ENCODE results near the gene STK17A. TPM values are rescaled to one million over a fixed set of nuclear protein-coding genes. Genes with fewer than 3 reads are reported as not detected.

The STK17A gene
- total RNA-seq, 4 donors from 2014 or later = 14.6 to 31.5 (median 27.3) TPM

DNA sequence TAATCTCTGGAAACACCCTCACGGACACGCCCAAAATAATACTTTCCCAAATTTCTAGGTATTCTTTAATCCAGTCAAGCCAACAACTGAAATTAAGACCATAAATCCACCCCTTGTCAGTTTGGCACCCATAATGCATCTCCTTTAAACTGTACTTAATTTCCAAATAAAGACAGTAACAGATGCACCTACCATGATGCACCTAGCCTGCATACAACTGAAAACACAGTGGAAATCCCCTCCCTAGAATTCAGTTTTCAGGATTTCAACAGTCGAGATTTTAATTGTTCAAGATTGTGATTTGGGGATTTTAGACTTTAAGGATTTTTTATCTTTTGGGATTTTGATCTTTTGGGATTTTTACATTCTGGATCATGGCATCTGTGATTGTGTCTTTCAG lies 17.1 kb downstream of the STK17A start:
- Histone ChIP-seq H3K4me1 (peaks cover 0 to 6% (median 3%) of the 10 kb centered on the region in 3 donors), H3K4me3 (no peak overlapping the region), H3K9me3 (no peaks in the 10 kb centered on the region), H3K27ac (no peak overlapping the region), H3K36me3 (peaks cover 0 to 33% of the 10 kb centered on the region in 2 donors), H3K27me3 (no peaks in the 10 kb centered on the region)
- 92 to 100% methylated on average over 2 to 3 of the region's 3 CpGs for WGBS, 2 donors (ENCODE audit: low coverage in 1 of 2)
- no peak for TF ChIP-seq EP300 (IDR thresholded peaks at IDR 0.05)
- TF ChIP-seq POLR2A (IDR thresholded peaks at IDR 0.05) = no peak
- TF ChIP-seq POLR2AphosphoS5 (IDR thresholded peaks at IDR 0.05) = no peak
- TF ChIP-seq, protein P1, sequence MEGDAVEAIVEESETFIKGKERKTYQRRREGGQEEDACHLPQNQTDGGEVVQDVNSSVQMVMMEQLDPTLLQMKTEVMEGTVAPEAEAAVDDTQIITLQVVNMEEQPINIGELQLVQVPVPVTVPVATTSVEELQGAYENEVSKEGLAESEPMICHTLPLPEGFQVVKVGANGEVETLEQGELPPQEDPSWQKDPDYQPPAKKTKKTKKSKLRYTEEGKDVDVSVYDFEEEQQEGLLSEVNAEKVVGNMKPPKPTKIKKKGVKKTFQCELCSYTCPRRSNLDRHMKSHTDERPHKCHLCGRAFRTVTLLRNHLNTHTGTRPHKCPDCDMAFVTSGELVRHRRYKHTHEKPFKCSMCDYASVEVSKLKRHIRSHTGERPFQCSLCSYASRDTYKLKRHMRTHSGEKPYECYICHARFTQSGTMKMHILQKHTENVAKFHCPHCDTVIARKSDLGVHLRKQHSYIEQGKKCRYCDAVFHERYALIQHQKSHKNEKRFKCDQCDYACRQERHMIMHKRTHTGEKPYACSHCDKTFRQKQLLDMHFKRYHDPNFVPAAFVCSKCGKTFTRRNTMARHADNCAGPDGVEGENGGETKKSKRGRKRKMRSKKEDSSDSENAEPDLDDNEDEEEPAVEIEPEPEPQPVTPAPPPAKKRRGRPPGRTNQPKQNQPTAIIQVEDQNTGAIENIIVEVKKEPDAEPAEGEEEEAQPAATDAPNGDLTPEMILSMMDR (IDR thresholded peaks at IDR 0.05) = no peak
- ATAC-seq = no peak

DNA sequence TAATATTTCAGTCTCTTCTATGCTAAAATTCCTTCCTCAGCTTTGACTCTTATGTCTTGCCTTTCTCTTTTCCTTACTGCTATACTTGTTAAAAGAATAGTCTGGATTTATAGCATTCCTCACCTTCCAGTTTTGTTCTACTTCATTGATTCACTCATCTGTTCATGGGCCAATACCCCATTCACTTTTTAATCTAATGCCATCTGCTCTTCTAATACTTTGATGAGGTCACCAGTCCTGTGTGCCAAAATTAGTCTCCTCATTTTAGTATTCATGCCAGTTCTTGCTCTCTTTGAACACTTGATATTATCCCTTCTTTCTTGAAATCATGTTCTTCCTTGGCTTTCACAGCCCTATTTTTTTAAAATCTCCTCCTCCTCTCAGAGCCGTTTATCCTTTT lies 19.3 kb downstream of the STK17A start:
- Histone ChIP-seq H3K4me3 (no peak overlapping the region), H3K9me3 (no peaks in the 10 kb centered on the region), H3K36me3 (peaks cover 0 to 25% of the 10 kb centered on the region in 2 donors), H3K27me3 (no peaks in the 10 kb centered on the region), H3K27ac (no peak overlapping the region), H3K4me1 (peaks cover 0 to 6% (median 3%) of the 10 kb centered on the region in 3 donors)
- TF ChIP-seq EP300 (IDR thresholded peaks at IDR 0.05) = no peak
- no peak for TF ChIP-seq POLR2AphosphoS5 (IDR thresholded peaks at IDR 0.05)
- TF ChIP-seq, protein P1 (IDR thresholded peaks at IDR 0.05) = no peak
- TF ChIP-seq POLR2A (IDR thresholded peaks at IDR 0.05) = no peak
- 61 to 83% methylated on average over 1 of the region's 1 CpG for WGBS, 2 donors (ENCODE audit: low coverage in 1 of 2)
- no peak for ATAC-seq

DNA sequence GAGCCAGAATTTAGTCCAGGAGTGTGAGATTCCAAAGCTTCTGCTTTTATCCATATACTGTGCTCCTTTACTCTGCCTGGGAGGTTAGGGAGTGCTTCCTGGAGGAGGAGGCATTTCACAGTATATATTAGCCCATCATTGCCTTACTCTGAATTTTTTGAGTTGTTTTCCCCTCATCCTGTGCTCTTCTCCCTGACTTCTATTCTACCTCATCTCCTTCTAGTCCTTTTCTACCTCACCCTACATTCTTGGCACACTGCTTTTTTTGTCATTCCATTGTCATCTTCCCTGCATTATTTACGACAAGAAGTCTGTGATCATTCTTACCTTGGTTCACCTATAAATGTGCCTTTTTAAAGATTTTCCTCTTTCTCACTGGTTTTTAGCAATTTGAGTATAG lies 21.3 kb downstream of the STK17A start:
- Histone ChIP-seq H3K4me3 (no peak overlapping the region), H3K36me3 (peaks cover 0 to 14% of the 10 kb centered on the region in 2 donors), H3K27me3 (no peaks in the 10 kb centered on the region), H3K9me3 (no peaks in the 10 kb centered on the region), H3K27ac (no peak overlapping the region), H3K4me1 (peaks cover 0 to 6% (median 3%) of the 10 kb centered on the region in 3 donors)
- TF ChIP-seq POLR2A (IDR thresholded peaks at IDR 0.05) = no peak
- TF ChIP-seq, protein P1 (IDR thresholded peaks at IDR 0.05) = no peak
- no peak for TF ChIP-seq EP300 (IDR thresholded peaks at IDR 0.05)
- TF ChIP-seq POLR2AphosphoS5 (IDR thresholded peaks at IDR 0.05) = no peak
- 86 to 100% methylated on average over 1 of the region's 1 CpG for WGBS, 2 donors (ENCODE audit: low coverage in 1 of 2)
- ATAC-seq = no peak

DNA sequence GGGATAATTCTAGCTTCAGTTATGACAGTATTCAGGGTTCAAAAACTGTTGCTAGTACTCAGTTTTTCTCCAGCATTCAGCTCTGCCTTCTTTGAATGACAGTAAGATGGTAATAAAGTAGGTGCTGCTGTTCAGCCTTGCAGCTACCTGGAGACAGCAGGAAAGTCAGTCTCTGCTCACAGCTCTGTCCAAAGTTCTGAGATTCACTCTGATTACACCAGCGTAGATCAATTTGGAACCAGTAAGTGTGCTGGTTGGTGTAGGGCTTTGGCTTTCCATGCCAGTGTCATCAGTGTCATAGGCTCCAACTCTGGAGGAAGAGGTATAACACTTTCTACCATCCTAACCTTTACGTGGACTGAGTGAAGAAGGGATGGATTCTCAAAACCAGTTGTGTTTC lies 26.2 kb downstream of the STK17A start:
- no peaks in the 10 kb centered on the region for H3K9me3 ChIP-seq
- H3K4me3 ChIP-seq = no peak overlapping the region
- peaks cover 0 to 26% (median 9%) of the 10 kb centered on the region in 3 donors for H3K4me1 ChIP-seq
- H3K27me3 ChIP-seq = no peaks in the 10 kb centered on the region
- TF ChIP-seq POLR2A (IDR thresholded peaks at IDR 0.05) = no peak
- TF ChIP-seq EP300 (IDR thresholded peaks at IDR 0.05) = no peak
- TF ChIP-seq, protein P1 (IDR thresholded peaks at IDR 0.05) = no peak
- TF ChIP-seq POLR2AphosphoS5 (IDR thresholded peaks at IDR 0.05) = no peak
- WGBS, 2 donors (ENCODE audit: low coverage in 1 of 2) = 100% methylated on average over 1 to 2 of the region's 2 CpGs
- H3K36me3 ChIP-seq = peaks cover 0 to 13% of the 10 kb centered on the region in 2 donors
- H3K27ac ChIP-seq = no peak overlapping the region
- ATAC-seq = no peak

DNA sequence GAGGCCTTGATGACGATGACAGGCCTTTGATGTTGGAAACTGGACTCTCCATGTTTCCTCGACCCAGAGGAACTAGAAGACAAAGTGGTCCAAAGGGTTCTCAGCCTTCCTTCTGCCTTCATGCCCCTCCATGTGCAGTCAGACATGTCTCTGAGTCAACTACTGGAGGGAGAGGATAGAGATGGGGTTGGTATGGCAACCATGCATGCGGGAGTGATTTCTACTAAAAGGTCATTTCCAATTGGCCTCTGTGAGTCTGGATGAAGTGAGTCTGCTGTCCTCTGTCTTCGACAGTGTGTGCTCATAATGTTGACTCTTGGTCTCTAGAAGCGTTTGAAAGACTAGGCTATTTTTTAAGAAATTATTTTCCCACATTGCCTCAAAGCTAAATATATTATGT lies 29.2 kb downstream of the STK17A start:
- TF ChIP-seq EP300 (IDR thresholded peaks at IDR 0.05) (no peak), POLR2A (IDR thresholded peaks at IDR 0.05) (no peak), POLR2AphosphoS5 (IDR thresholded peaks at IDR 0.05) (no peak)
- TF ChIP-seq, protein P1 (IDR thresholded peaks at IDR 0.05) = no peak
- Histone ChIP-seq H3K36me3 (peaks cover 0 to 13% of the 10 kb centered on the region in 2 donors), H3K4me1 (peaks cover 0 to 26% (median 9%) of the 10 kb centered on the region in 3 donors), H3K9me3 (no peaks in the 10 kb centered on the region), H3K4me3 (no peak overlapping the region), H3K27ac (peak overlapping the region in 3 of 4 donors; percentile 11 to 48 (median 37)), H3K27me3 (no peaks in the 10 kb centered on the region)
- ATAC-seq = no peak
- WGBS, 2 donors (ENCODE audit: low coverage in 1 of 2) = 44 to 60% methylated on average over 3 to 4 of the region's 5 CpGs

All from gastroesophageal sphincter (tissue), 4 donors.